Endometrial microvascular endothelial cells (primary cell): Measurements from ENCODE around the gene MATK. TPM values are rescaled to one million over a fixed set of nuclear protein-coding genes. Genes with fewer than 3 reads are reported as not detected.
"Not testable (repeated sequence)": the region's sequence is repeated elsewhere in the genome, so short reads cannot be mapped to it uniquely, and the experiment has no call there.

Source experiments
- in situ Hi-C: cut with HindIII; loops from 2 replicates; pipeline ENCODE4 v1.10.0; 2017; ENCODE audit warnings: low sequenced_read_pairs, low pct_unique_long_range_greater_than_20kb; ENCODE audit errors: inconsistent ontology term
- total RNA-seq: library from RNA; depleted of rRNA; stranded (reverse); fragments of >200 nt; gene quantifications from one replicate; pipeline ENCODE4 v1.2.3, GENCODE V29; 2015; ENCODE audit errors: inconsistent ontology term

MATK gene
- total RNA-seq, 1 donor from 2014 or later: not detected

GRCh38 chr19:3775831-3776230, 10.3 kb downstream of the MATK start:
- in situ Hi-C loops: no loop called here

- in situ Hi-C loops: no loop called here
These were observed 10.8 kb downstream of the MATK start for GRCh38 chr19:3775374-3775711.

GRCh38 chr19:3774621-3775373, 11.4 kb downstream of the MATK start:
- in situ Hi-C loops: no loop called here

- in situ Hi-C loops: no loop called here
These were observed 12.2 kb downstream of the MATK start for GRCh38 chr19:3773814-3774515.

GRCh38 chr19:3771906-3772455, 14.2 kb downstream of the MATK start, which contains the start of gene RAX2:
RAX2 (minus strand) TSS chr19:3772228; CDS start chr19:3771742, 486 bp downstream.
- in situ Hi-C loops: no loop called here

- in situ Hi-C loops: no loop called here
These were observed 14.9 kb downstream of the MATK start for GRCh38 chr19:3771000-3771905.

GRCh38 chr19:3770136-3770999, 15.8 kb downstream of the MATK start:
- in situ Hi-C loops: no loop called here

GRCh38 chr19:3769494-3769893, 16.7 kb downstream of the MATK start:
- in situ Hi-C loops: no loop called here

GRCh38 chr19:3768748-3769099, 17.5 kb downstream of the MATK start:
- in situ Hi-C loops: no loop called here

- in situ Hi-C loops: no loop called here
These were observed 18.0 kb downstream of the MATK start for GRCh38 chr19:3768015-3768747.

GRCh38 chr19:3767050-3767449, 19.1 kb downstream of the MATK start:
- in situ Hi-C loops: no loop called here

GRCh38 chr19:3766520-3766919, 19.7 kb downstream of the MATK start:
- in situ Hi-C loops: no loop called here

GRCh38 chr19:3765757-3766156, 20.4 kb downstream of the MATK start:
- in situ Hi-C loops: not testable (repeated sequence)

- in situ Hi-C loops: no loop called here
These were observed 21.1 kb downstream of the MATK start for GRCh38 chr19:3765121-3765520.

GRCh38 chr19:3762501-3763459, 23.4 kb downstream of the MATK start, which contains the start of gene MRPL54:
MRPL54 (plus strand) TSS chr19:3762682; CDS start chr19:3762701, 19 bp downstream.
- in situ Hi-C loops: no loop called here

- in situ Hi-C loops: no loop called here
These were observed 24.1 kb downstream of the MATK start for GRCh38 chr19:3762130-3762473.
